Myocyte (in vitro differentiated cells): Measurements from ENCODE around the gene HAAO. TPM values are rescaled to one million over a fixed set of nuclear protein-coding genes. Genes with fewer than 3 reads are reported as not detected.
"Not testable (repeated sequence)": the region's sequence is repeated elsewhere in the genome, so short reads cannot be mapped to it uniquely, and the experiment has no call there.

Source experiments
- DNase-seq: peaks from one replicate; pipeline ENCODE4 v3.0.0-alpha.2; 2012; ENCODE audit warnings: low read depth
- polyA plus RNA-seq: library from polyadenylated mRNA; unstranded; fragments of >200 nt; gene quantifications from one replicate; pipeline ENCODE4 v1.2.1, GENCODE V29; 2012; ENCODE audit warnings: missing spikeins
- total RNA-seq: library from RNA; depleted of rRNA; stranded (reverse); fragments of >200 nt; gene quantifications from 2 replicates; pipeline ENCODE4 v1.2.3, GENCODE V29; 2014

Gene HAAO
- total RNA-seq = not detected in 2 replicates
- 0.19 TPM for polyA plus RNA-seq

DNA sequence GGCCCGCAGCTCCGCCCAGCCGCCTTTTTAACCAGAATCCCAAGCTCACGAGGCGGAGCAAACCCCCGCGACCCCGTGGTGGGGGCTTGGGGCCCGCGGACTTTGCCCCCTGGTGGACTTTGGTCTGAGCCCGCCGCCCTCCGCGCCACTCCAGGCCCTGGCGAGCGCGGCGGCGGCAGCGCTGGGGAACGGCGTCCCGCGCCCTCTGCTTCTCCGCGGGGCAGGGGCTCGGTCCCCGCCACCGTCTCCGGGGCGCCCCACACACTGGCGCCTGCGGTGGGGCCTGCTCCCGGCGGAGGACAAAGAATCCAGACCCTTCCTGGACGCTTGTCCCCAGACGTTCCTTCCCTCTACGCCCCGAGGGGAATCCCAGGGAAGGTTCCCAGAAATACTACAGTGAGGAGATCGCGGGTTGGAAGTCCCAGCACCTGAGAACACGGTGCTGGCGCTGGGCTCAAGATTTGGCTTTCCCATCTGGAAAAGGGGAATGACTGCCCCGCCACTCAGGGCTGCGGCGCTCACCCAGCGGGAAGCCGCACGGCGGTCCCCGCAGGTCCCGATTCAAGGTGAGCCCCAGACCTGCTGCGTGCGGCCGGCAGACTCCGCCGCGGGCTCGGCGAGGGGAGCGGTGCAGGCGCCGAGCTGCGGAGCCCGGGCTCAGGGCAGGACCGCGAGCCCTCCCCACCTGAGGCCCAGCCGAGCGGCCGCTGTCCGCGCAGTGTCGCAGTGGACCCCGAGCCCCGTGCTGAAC lies at the start of gene HAAO:
Gene HAAO, minus strand, starts transcription at position 1 of the 751 bp plus-strand sequence. CDS start 47 bp downstream, outside the sequence.
- no peak for DNase-seq

DNA sequence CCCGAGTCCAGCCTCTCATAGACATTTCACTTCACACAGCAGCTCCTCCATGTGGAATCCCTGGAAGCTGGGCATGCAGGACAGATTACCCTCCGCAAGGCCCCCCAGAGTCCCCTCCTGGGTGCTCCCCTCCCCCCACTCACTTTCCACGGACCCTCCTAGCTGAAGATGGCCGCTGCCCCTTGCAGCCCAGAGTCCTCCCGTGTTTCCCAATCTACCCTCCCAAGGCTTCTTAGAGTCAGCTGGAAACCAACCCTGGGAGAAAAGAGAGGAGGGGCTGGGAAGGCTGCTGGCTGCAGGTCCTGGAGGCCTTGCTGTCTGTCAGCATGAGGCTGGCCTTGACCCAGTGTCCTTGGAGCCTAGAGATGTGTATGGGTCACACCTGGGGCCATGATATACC lies 49.0 kb upstream of the HAAO start:
- no peak for DNase-seq

DNA sequence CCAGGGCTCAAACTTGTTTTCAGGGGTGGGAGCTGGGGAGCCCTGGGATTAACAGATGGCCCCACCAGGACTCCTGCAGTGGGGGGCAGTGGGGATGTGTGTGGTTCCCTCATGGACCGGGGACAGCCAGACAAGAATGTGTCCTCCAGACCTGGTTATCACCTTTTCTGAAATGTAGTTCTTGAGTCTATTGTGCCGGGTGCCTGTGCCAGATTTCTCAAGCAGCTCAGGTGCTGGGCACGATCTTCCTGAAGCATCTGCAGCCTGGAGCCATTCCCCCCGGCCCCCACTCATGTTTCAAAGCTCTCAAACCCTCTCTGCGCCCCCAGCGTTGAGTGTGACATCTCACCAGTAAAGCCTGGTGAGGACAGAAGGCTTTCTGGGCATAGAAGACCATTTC lies 48.4 kb upstream of the HAAO start:
- DNase-seq = no peak

DNA sequence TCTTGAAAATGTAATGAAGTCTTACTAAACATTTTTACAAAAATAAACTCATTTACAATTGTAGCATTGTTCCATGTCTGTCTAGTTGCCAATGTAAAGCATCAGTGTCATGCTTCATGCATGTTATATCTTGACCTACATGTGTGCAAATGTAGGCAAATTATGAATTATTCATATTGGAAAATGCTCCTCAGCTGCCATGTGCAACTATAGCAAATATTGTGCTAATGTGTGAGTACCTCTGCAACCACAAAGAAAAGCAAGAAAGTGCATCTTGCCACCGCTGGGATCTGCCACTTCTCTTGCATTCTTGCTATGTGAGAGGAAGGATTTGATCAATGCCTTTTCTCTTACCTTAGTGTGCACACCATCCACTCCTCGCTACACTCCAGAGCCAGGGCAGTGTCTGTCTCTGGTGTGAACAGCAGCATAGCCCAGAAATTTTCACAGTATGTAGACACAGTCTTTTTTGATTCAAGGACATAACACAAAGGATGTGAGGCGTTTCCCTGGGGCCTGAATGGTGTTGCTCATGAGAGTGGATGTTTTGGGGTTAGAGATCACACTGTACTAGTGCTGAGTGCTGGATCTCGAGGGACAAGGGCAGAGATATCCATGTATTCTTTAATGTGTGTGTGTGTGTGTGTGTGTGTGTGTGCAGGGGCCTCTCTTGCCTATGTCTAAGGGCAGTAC lies 47.6 kb upstream of the HAAO start:
- DNase-seq = no peak

DNA sequence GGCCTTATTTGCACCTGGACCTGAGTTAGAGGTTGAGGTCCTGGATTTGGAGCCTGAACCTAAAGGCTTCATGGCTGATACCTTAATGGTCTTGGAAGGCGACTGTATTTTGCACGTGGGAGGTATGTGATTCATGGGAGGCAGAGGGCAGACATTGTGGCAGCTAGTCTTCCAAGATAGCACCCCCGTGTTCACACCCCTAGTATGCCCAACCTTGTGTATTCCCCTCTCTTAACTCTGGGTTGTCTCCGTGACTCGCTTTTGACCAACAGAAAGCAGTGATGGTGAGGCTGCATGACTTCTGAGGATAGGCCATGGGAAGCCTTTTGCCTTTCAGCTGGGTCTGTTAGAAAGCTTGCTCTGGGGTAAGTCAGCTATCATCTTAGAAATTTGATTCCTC lies 45.8 kb upstream of the HAAO start:
- no peak for DNase-seq

DNA sequence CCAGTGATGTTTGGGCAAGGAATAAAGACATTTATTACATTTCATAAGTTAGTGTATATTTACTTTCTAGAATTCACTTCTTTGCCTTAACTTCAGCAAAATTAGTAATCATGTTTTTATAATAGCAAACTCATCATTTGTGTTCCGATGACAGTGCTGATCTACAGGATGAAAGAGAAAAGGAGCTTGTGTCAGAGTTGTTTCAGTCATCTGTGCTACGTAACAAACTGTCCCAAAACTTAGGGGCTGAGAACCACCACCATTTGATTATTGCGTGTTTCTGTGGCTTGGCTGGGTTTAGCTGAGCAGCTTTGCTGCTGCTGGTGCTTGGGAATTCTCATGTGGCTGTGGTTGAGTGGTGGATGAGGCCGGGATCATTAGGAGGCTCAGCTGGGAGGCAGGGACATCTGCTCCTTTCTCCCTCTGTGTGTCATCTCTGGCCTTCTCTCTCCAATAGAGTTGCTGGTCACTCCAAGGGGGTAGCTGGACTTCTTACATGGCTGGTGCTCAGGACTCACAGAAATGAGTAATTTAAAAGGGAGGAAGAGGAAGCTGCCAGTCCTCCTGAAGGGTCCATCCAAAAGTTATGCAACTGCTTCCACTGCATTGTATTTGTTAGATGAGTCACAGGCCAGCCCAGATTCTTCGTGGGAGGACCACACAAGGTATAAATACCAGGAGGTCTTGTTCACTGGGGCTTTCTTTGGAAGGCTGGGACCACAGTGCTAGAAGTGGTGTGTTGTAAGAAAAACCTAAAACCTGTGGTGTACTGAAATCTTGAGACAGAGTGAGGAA lies 43.4 kb upstream of the HAAO start:
- peak; percentile 72 for DNase-seq

DNA sequence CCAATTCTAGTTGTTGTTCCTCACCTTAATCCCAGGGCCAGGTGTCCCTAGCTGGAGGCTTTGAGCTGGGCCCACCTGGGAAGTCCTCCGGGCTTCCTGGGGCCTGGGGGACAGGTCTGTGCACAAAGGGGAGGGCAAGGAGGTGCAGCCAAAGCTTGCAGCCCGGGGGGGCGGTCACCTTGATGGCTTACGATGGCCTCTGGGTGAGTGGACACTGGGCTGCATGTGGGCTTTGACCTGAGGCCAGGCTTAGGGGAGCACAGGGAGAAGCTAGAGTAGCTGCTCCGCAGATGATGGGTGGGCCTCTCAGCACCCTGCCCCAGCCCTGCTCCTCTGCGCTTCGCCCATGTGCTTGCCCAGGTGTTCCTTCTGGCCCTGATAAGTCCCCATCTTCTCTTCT lies 41.8 kb upstream of the HAAO start:
- no peak for DNase-seq

DNA sequence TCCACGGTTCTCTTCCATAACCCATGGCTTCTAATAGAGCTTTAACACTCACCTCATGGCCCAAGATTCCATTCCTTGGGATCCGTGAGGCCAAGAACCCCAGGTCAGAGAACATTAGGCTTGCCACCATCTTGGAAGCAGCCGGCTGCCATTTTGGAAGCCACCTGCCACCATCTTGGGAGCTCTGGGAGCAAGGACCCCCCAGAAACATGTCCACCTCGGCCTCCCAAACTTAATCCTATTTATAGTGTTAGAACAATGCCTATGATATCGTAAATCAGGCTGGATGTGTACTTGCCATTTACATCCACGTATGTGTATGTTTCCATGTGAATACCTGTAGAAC lies 39.9 kb upstream of the HAAO start:
- no peak for DNase-seq

DNA sequence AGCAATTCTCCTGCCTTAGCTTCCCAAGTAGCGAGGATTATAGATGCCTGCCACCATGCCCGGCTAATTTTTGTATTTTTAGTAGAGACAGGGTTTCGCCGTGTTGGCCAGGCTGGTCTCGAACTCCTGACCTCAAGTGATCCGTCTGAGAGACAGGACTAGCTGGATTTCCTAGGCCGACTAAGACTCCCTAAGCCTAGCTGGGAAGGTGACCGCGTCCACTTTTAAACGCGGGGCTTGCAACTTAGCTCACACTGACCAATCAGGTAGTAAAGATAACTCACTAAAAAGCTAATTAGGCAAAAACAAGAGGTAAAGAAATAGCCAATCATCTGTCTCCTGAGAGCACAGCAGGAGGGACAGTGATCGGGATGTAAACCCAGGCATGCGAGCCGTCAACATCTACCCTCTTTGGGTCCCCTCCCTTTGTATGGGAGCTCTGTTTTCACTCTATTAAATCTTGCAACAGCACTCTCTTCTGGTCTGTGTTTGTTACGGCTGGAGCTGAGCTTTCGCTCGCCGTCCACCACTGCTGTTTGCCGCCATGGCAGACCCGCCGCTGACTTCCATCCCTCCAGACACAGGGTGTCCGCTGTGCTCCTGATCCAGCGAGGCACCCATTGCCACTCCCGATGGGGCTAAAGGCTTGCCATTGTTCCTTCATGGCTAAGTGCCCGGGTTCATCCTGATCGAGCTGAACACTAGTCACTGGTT lies 39.3 kb upstream of the HAAO start:
- DNase-seq = not testable (repeated sequence)

DNA sequence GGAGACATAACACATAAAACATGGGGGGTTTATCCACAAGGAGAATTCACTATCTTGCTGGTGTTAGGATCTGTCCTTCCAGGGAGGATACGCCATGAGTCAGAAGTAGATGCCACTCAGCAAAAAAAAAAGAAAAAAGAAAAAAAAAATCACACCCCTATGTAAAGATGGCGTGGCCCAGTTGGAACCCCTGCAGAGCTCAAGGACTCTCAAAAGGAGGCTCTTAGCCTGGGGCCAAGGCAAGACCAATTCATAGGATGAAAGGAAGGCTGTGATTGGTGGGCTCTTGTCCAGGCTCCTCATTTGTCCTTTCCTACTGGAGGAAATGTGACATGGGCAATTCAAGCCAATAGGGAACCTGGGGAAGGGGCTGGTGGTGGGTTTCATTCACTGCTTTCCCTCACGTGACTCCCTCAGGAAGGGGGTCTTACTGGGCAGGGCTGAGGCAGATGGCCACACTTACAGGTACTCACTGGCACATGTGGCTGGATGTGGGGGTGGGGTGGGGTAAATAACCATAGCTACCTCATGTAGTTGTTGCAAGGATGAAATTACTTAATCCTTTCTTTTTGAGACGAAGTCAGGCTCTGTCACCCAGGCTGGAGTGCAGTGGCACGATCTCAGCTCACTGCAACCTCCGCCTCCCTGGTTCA lies 38.7 kb upstream of the HAAO start:
- no peak for DNase-seq

DNA sequence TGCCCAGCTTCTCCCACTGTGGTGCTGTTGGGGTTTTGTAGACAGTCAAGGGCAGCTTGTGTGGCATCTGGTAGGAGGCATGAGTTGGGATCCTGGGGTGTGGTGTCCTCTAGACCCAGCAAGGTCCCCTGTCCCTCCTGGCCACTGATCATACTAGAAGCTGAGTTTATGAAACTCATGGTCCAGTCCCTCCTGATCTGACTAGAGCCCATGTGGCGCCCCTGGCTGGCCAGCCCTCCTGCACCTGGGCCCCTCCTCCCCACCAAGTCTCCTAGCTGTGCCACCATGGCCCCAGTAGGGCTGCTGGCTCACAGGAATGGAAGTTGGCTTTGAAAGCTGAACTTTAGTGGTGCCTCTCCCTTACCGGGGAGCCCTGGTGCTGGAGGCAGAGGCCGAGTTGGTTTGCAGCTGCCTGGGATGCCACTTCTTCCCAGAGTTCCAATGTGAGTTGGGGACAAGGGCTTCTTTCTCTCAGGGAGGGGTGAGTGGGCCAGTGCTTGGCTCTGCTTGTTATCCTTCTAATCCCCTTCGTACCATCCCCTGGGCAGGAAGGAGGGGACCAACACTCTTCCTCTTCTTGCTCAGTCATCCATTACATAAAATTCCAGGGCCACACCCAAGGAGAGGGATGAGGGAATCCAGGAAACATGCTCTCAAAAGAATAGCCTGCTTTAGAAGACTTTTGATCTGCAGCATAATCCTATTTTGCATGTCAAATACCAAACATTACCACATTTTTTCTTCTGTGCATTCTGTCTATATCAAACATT lies 37.5 kb upstream of the HAAO start:
- DNase-seq = no peak

DNA sequence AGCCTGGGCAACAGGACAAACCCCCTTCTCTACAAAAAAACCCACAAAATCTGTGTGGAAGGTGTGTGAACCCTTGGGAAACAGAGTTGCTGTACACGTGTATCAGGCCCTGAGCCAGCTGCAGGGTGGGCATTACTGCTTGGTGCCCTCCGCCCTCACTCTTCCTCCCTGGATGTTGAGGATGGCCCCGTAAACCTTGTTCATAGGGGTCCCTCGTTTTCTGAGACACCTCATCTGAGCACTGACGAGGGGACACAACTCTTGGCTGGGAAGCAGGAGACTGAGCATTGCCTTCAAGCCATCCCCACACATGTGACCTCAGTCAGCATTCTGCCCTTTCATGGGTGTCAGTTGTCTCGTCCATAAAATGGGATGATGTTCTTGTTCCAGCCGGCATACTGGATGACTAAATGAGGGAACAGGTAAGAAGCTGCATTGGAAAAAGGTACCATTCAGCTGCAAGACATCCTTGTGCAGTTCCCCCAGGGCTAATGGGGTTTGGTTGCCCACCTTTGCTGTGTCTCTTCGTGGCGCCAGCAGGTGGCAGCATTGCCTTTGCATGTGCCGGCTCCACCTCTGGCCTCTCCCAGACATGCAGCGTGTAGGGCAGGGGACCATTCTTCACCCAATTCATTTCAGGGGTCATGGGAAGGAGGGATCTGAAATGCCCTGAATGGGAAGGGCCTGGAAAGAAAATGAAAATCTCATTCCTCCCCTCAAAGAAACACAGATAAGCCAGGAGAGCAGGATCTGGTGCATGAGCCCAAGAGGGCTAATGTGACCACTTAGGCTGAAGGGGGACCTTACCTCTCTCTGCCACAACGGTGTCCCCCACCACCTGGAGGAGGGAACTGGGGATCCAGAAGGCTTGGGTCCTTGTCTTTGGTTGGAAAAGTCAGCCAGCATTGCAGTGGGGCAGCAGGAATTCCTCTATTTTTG lies 36.4 kb upstream of the HAAO start:
- peak; percentile 74 for DNase-seq

DNA sequence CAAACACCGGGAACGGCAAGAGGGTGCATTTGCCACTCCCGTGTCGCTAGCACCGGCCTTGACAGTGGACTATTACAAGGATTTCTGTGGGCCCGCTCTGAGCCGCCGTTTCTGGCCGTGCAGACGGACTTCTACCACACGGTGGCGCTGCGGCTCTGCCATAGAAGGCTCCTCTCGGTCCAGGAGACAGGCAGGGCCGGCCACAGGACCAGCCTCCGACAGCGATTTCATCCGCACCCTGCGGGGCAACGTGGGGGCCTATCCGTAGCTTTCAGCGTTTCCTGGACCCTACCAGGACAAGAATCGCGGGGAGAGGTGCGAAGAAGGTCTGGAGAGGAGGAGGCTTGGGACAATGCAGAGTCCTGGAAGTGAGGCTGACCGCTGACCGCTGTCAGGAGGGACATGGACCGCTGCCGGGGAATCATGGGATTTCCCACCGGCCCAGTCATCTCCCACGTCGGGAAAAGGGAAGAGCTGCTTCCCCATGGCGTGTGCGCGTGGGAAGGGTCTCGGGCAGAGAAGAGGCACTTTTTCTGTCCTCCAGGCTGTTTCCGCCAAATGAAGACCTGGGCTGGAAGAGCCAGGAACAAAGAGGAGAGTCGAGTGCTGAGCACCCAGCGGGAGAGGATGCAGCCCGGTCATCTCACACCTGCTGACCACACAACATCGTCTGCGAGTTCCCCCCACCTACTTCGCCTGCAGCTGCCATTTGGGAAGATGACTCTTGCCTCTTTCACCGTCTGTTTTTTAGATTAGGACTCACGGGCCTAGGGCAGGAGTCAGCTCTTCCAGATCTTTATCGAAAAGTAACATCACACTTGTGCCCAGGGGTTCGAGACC lies 35.5 kb upstream of the HAAO start:
- DNase-seq = peak; percentile 88

DNA sequence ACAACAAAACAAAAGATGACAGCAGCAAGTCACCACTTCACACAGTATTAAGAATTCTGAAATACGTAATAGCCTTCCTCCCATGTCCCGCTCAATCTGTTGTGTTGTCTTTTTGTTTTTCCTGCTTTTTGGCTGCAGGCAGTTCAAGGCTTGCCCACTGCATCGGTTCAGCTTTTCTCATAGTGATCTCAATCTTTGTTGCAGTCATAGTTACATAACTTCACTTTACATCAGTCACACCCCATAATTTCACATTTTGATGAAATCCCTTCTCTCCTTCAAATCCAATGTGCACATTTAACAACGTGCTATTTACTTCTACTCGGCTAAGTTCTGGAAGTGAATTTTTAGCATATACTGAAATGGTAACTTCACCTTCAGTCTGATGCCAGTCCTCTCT lies 33.8 kb upstream of the HAAO start:
- no peak for DNase-seq

DNA sequence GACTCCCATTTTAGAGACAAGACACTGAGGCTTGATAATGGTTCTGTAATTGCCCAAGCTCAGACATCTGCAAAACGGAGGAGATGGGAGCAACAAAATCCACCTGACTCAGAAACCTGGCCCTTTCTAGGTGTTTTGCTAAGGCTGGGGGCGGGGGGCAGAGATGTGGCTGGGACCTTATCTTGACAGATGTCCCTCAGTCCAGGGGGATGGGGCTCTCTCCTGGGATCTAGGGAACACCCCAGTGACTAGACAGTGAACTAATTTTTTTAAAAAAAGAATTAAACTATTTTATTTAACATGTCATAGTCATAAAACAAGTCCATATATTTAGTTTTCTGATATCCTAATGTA lies 32.0 kb upstream of the HAAO start:
- DNase-seq = no peak

DNA sequence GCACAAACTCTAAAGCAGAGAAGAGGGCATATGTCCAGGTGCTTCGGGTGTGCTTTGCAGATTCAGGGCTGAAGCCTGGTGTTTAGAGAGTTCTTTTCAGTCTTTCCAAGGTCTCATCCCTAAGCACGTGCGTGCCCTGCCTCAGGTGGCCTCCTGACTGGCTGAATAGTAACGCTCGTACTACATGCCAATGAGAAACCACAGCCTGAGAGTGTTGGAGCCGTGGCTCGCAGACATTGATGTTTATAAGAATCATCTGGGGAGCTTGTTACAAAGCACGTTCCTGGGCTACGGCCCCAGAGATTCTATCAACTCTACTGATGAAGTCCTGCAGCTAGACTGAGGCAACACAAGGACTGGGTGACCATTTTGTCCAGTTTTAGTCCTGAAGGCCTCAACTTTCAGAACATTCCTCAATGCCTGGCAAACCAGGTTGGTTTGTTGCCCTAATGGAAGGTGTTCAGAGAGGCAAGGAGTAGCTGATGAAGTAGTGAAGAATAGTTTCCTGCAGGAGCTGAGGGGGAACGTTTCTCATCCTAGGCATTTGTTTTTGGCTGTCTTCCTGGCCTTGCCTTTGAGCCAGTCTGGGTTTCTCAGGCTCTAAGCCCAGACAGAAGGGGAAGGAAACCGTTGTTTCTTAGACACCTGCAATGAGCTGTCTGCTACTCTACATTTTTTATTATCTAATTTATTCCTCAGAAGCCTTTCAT lies 31.5 kb upstream of the HAAO start:
- DNase-seq = no peak

DNA sequence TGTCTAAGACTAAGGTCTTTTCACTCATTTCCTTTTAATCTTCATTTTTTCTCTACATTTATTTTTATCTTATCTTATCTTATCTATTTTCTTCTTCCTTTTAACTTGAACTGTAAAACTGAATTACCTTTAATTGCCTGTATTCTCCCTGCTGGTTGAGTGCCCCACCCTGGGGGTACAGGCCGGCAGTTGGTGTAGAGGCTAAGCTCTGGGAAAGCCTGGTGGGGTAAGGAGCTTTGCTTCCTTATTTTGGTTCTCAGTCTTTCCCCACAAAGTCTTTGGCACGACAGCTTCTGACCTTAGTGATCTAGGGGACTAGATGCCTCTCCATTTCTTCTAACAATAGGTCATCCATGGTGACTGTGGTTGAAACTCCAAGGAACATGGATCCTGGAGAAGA lies 26.8 kb upstream of the HAAO start:
- no peak for DNase-seq

DNA sequence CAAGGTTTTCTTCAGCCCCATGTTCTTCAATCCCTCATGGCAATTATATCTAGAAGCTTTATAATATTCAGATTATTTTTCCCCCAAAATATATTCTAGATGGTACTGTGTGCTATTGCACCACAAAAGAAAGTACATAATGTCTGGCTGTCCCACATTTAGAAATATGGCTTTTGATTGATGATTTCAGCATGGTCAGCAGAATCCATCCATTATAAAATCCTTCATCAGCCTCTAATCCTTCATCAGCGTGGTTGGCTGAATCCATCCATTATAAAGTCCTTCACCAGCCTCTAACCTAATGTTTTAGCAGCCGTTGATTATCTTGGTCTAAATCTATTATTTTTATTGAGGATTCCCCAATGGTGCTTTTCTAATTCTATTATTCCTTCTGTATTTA lies 23.3 kb upstream of the HAAO start:
- no peak for DNase-seq
